IMR-90 (cell line): ENCODE measurements around the gene RC3H1. TPM values are rescaled to one million over a fixed set of nuclear protein-coding genes. Genes with fewer than 3 reads are reported as not detected.

Experiments used
- ATAC-seq: fragments of 200-7000 bp; cut with Tn5 transposase; 2 replicates; pipeline ENCODE4 v1.9.1; 2020; ENCODE audit warnings: low read depth, mild to moderate bottlenecking, moderate library complexity
- BruUV-seq: library from RNA; stranded (reverse); fragments of 400-500 nt; replicated peaks from 2 replicates; lab custom pipeline; 2021; lab: Mats Ljungman, UMichigan
- CTCF ChIA-PET: fragments of 300-600 bp; formaldehyde crosslinking; extraction: SDS; loops from one replicate; lab custom pipeline; 2021; ENCODE audit warnings: antibody characterized with exemption; lab: Yijun Ruan, JAX
- POLR2A ChIA-PET: fragments of 300-600 bp; sonication (Branson Sonifier 250); formaldehyde crosslinking; loops from one replicate; lab custom pipeline; 2022; ENCODE audit warnings: antibody characterized with exemption; ENCODE audit not compliant: unreplicated experiment; lab: Charles Lee
- DNase-seq: peaks from one replicate; pipeline ENCODE4 v3.0.0; 2013
- H2AFZ ChIP-seq: replicated peaks from 2 replicates; pipeline ENCODE3; 2013; ENCODE audit warnings: low read length, mild to moderate bottlenecking; ENCODE audit not compliant: poor library complexity
- H2AK5ac ChIP-seq: 2 replicates; pipeline ENCODE4 v1.6.1; 2013; ENCODE audit warnings: low read depth, low read length, inconsistent platforms
- H2AK9ac ChIP-seq: replicated peaks from 2 replicates; pipeline ENCODE3; 2013; ENCODE audit warnings: mild to moderate bottlenecking, low read depth, low read length, moderate library complexity; ENCODE audit not compliant: poor library complexity
- H2BK120ac ChIP-seq: 2 replicates; pipeline ENCODE4 v1.6.1; 2013; ENCODE audit warnings: low read depth, low read length, inconsistent platforms
- H2BK15ac ChIP-seq: 3 replicates; pipeline ENCODE4 v1.6.1; 2013; ENCODE audit warnings: low read depth, low read length, inconsistent platforms
- H2BK20ac ChIP-seq: 2 replicates; pipeline ENCODE4 v1.6.1; 2013; ENCODE audit warnings: low read depth, mild to moderate bottlenecking, inconsistent platforms, low read length, moderate library complexity
- H2BK5ac ChIP-seq: 2 replicates; pipeline ENCODE4 v1.6.1; 2013; ENCODE audit warnings: mild to moderate bottlenecking, low read depth, low read length, inconsistent platforms; ENCODE audit not compliant: poor library complexity, severe bottlenecking
- H3K14ac ChIP-seq: replicated peaks from 2 replicates; pipeline ENCODE4 v1.6.1; 2013; ENCODE audit warnings: low read depth, low read length, inconsistent platforms
- H3K18ac ChIP-seq: 2 replicates; pipeline ENCODE4 v1.6.1; 2013; ENCODE audit warnings: low read depth, low read length, control low read depth
- H3K23ac ChIP-seq: 2 replicates; pipeline ENCODE4 v1.6.1; 2013; ENCODE audit warnings: low read depth, low read length, inconsistent platforms
- H3K27ac ChIP-seq: 2 replicates; pipeline ENCODE4 v1.5.1; 2013; ENCODE audit warnings: mild to moderate bottlenecking, control low read depth, low read length; ENCODE audit not compliant: insufficient read depth
- H3K27me3 ChIP-seq: 2 replicates; pipeline ENCODE4 v1.6.1; 2013; ENCODE audit warnings: low read length; ENCODE audit not compliant: control insufficient read depth, insufficient read depth
- H3K36me3 ChIP-seq: 2 replicates; pipeline ENCODE4 v1.6.1; 2013; ENCODE audit warnings: low read length, mixed read lengths; ENCODE audit not compliant: control insufficient read depth, insufficient read depth
- H3K4ac ChIP-seq: 2 replicates; pipeline ENCODE4 v1.6.1; 2013; ENCODE audit warnings: low read depth, low read length, inconsistent platforms
- H3K4me1 ChIP-seq: 2 replicates; pipeline ENCODE4 v1.6.1; 2013; ENCODE audit warnings: low read length, mixed read lengths; ENCODE audit not compliant: control insufficient read depth, insufficient read depth
- H3K4me2 ChIP-seq: 2 replicates; pipeline ENCODE4 v1.6.1; 2013; ENCODE audit warnings: low read depth, mild to moderate bottlenecking, control low read depth, low read length, moderate library complexity
- H3K4me3 ChIP-seq: 2 replicates; pipeline ENCODE4 v1.5.1; 2013; ENCODE audit warnings: low read depth, mild to moderate bottlenecking, control low read depth, low read length, moderate library complexity; ENCODE audit not compliant: insufficient read depth
- H3K56ac ChIP-seq: 2 replicates; pipeline ENCODE4 v1.6.1; 2013; ENCODE audit warnings: low read length, inconsistent platforms; ENCODE audit not compliant: insufficient read depth; ENCODE audit errors: extremely low read depth
- H3K79me1 ChIP-seq, 2 experiments: 2 replicates each; pipeline ENCODE4 v1.6.1; 2013; ENCODE audit warnings: low read length in 2 of 2, inconsistent platforms in 1 of 2, low read depth in 1 of 2
- H3K9ac ChIP-seq: 2 replicates; pipeline ENCODE4 v1.6.1; 2013; ENCODE audit warnings: low read depth, low read length, control low read depth
- H3K9me1 ChIP-seq: 2 replicates; pipeline ENCODE4 v1.6.1; 2013; ENCODE audit warnings: low read length, inconsistent platforms; ENCODE audit not compliant: insufficient read depth
- H3K9me3 ChIP-seq: 2 replicates; pipeline ENCODE4 v1.6.1; 2013; ENCODE audit warnings: low read length; ENCODE audit not compliant: control insufficient read depth, insufficient read depth
- H4K20me1 ChIP-seq: 2 replicates; pipeline ENCODE4 v1.6.1; 2013; ENCODE audit warnings: low read length, inconsistent platforms; ENCODE audit not compliant: insufficient read depth
- H4K5ac ChIP-seq: 2 replicates; pipeline ENCODE4 v1.6.1; 2013; ENCODE audit warnings: mild to moderate bottlenecking, low read depth, low read length, control low read depth
- H4K8ac ChIP-seq, 2 experiments: 2 replicates each; pipeline ENCODE4 v1.6.1; 2013; ENCODE audit warnings: low read depth in 2 of 2, low read length in 2 of 2, control low read depth in 1 of 2, inconsistent platforms in 1 of 2
- H4K91ac ChIP-seq: 2 replicates; pipeline ENCODE4 v1.6.1; 2013; ENCODE audit warnings: low read depth, low read length, inconsistent platforms; ENCODE audit not compliant: insufficient read depth
- FOS ChIP-seq: fragments of 150-350 bp; IDR thresholded peaks from 2 replicates; pipeline ENCODE4 v1.6.1; 2016; ENCODE audit warnings: low read depth, low read length
- MAFK ChIP-seq: IDR thresholded peaks from 2 replicates; pipeline ENCODE4 v1.6.1; 2012; ENCODE audit warnings: low read depth, low read length, improper control_type of control experiment
- NFE2L2 ChIP-seq: fragments of 150-350 bp; IDR thresholded peaks from 2 replicates; pipeline ENCODE4 v1.6.1; 2016; ENCODE audit warnings: low read depth, mild to moderate bottlenecking, low read length
- RAD21 ChIP-seq: IDR thresholded peaks from 2 replicates; pipeline ENCODE4 v1.6.1; 2012; ENCODE audit warnings: low read length, improper control_type of control experiment
- USF2 ChIP-seq: fragments of 150-350 bp; IDR thresholded peaks from 2 replicates; pipeline ENCODE4 v1.6.1; 2017; ENCODE audit warnings: mild to moderate bottlenecking, antibody characterized with exemption, low read length, low read depth
- WGBS, 2 experiments: methylation state at CpG; one replicate each; pipeline versions ENCODE4 v1.1.5 to v1.1.7; 2013; ENCODE audit warnings: missing lambda C conversion rate in 2 of 2; ENCODE audit not compliant: insufficient read length in 1 of 2; ENCODE audit errors: extremely low coverage in 2 of 2; 5-methylcytosine and 5-hydroxymethylcytosine counted together
- dilution Hi-C: fragments of 300-500 bp; cut with HindIII; formaldehyde crosslinking; loops from one replicate; pipeline ENCODE4 v1.14.3; 2018; ENCODE audit warnings: low sequenced_read_pairs; ENCODE audit not compliant: unreplicated experiment
- in situ Hi-C: fragments of 300-500 bp; cut with MboI; formaldehyde crosslinking; loops from 3 replicates; pipeline ENCODE4 v1.14.3; 2019; ENCODE audit warnings: low sequenced_read_pairs, inconsistent platforms, mixed read lengths
- intact Hi-C: fragments of 100-400 bp; cut with micrococcal nuclease; formaldehyde crosslinking; loops from 2 replicates; pipeline ENCODE4 v1.10.0; 2022
- polyA plus RNA-seq, 3 experiments: library from polyadenylated mRNA; depleted of rRNA; stranded (reverse); fragments of >200 nt; gene quantifications; 2 replicates each; pipeline ENCODE4 v1.2.3, GENCODE V29; 2012; ENCODE audit warnings: low replicate concordance in 1 of 3
- total RNA-seq: library from RNA; depleted of rRNA; stranded (reverse); fragments of >200 nt; gene quantifications from 2 replicates; pipeline ENCODE4 v1.2.3, GENCODE V29; 2012

The RC3H1 gene
- total and polyA plus RNA-seq, 2 of the 4 experiments (the other 2 are of a cell fraction): 5.1 to 39.3 TPM

GRCh38 chr1:174001573-174001972 is 20.6 kb downstream of the RC3H1 start:
- in situ Hi-C loops: no loop called here
- no peak overlapping the region for H4K5ac ChIP-seq
- H3K4me3 ChIP-seq: no peak overlapping the region
- ChIA-PET POLR2A (no interaction called here), CTCF (no interaction called here)
- H3K56ac ChIP-seq: no peak overlapping the region
- no peaks in the 10 kb centered on the region for H3K27me3 ChIP-seq
- WGBS, 2 experiments: 60% methylated on average over 1 of the region's 3 CpGs; no CpG with 5 or more reads in 1 of the 2 experiments
- H2AFZ ChIP-seq: no peak overlapping the region
- no peak overlapping the region for H2BK20ac ChIP-seq
- ATAC-seq (no peak), DNase-seq (no peak)
- peaks cover 59% of the 10 kb centered on the region for H4K20me1 ChIP-seq
- H3K18ac ChIP-seq: no peak overlapping the region
- BruUV-seq: no TSS peak
- no peak overlapping the region for H3K27ac ChIP-seq
- no peak overlapping the region for H3K4me2 ChIP-seq
- H3K4ac ChIP-seq: no peak overlapping the region
- H3K9me3 ChIP-seq: no peaks in the 10 kb centered on the region
- intact Hi-C loops: loop anchor here (2.0 to 10.0 kb wide), 2 partner anchors 15 to 213 kb away; no protein-coding TSS in a partner anchor
- H2AK9ac ChIP-seq: no peak overlapping the region
- no peak overlapping the region for H3K14ac ChIP-seq
- H4K8ac ChIP-seq: peak overlapping the region in 1 of 2 experiments; percentile 15; a peak in 2 of 4 replicates
- peaks cover 5% of the 10 kb centered on the region; the same call in 1 of the 2 replicates for H3K36me3 ChIP-seq
- peaks cover 24 to 81% of the 10 kb centered on the region in 2 experiments; a peak in 3 of 4 replicates for H3K79me1 ChIP-seq
- H4K91ac ChIP-seq: no peak overlapping the region
- H2AK5ac ChIP-seq: peak overlapping the region; percentile 33; the same call in 1 of the 2 replicates
- H3K9me1 ChIP-seq: peaks cover 17% of the 10 kb centered on the region
- H2BK15ac ChIP-seq: no peak overlapping the region
- TF ChIP-seq FOS (no peak), MAFK (peak; percentile 55), USF2 (no peak), NFE2L2 (no peak), RAD21 (no peak)
- no peak overlapping the region for H3K9ac ChIP-seq
- no peak overlapping the region for H2BK5ac ChIP-seq
- peaks cover 14% of the 10 kb centered on the region for H3K4me1 ChIP-seq
- dilution Hi-C loops: no loop called here
- 0 out of 2 replicates have a peak overlapping the region, but pooled peaks have one; percentile 5 for H3K23ac ChIP-seq
- H2BK120ac ChIP-seq: no peak overlapping the region
